Fibroblast of lung (primary cell): ENCODE data around the gene RNF7. TPM values are rescaled to one million over a fixed set of nuclear protein-coding genes. Genes with fewer than 3 reads are reported as not detected.

Experiments used
- DNase-seq, 2 donors: peaks; one replicate each; pipeline versions ENCODE4 v3.0.0 to v3.0.0-alpha.2; 2010; ENCODE audit warnings: low read depth in 2 of 2
- H2AFZ ChIP-seq: 2 replicates; pipeline ENCODE4 v1.5.1; 2012; ENCODE audit warnings: low read length, control low read depth, inconsistent platforms
- H3K27ac ChIP-seq: 2 replicates; pipeline ENCODE4 v1.5.1; 2011; ENCODE audit warnings: low read length, control low read depth; ENCODE audit not compliant: insufficient read depth
- H3K27me3 ChIP-seq: 2 replicates; pipeline ENCODE4 v1.5.1; 2011; ENCODE audit warnings: mild to moderate bottlenecking, low read length; ENCODE audit not compliant: control insufficient read depth, insufficient read depth
- H3K36me3 ChIP-seq: 2 replicates; pipeline ENCODE4 v1.5.1; 2011; ENCODE audit warnings: low read length; ENCODE audit not compliant: control insufficient read depth, insufficient read depth
- H3K4me1 ChIP-seq: 2 replicates; pipeline ENCODE4 v1.5.1; 2011; ENCODE audit warnings: low read length; ENCODE audit not compliant: control insufficient read depth, insufficient read depth; ENCODE audit errors: extremely low read depth
- H3K4me2 ChIP-seq: 2 replicates; pipeline ENCODE4 v1.5.1; 2011; ENCODE audit warnings: low read length, control low read depth; ENCODE audit not compliant: insufficient read depth; ENCODE audit errors: extremely low read depth
- H3K4me3 ChIP-seq, 4 experiments: fragments of 200-600 bp in 1 of 4; sonication (generic) in 1 of 4; replicated peaks in 1 of 4; 2 replicates each; pipeline ENCODE4 v1.5.1; 2011 to 2016; ENCODE audit warnings: low read length in 4 of 4, low read depth in 3 of 4, mild to moderate bottlenecking in 3 of 4, control low read depth in 2 of 4, inconsistent platforms in 1 of 4, mixed read lengths in 1 of 4; ENCODE audit not compliant: insufficient read depth in 1 of 4; ENCODE audit errors: control extremely low read depth in 1 of 4
- H3K79me2 ChIP-seq: 2 replicates; pipeline ENCODE4 v1.5.1; 2012; ENCODE audit warnings: mild to moderate bottlenecking, low read length, inconsistent platforms; ENCODE audit not compliant: control insufficient read depth, insufficient read depth
- H3K9ac ChIP-seq: 2 replicates; pipeline ENCODE4 v1.5.1; 2011; ENCODE audit warnings: mild to moderate bottlenecking, low read length, control low read depth; ENCODE audit not compliant: insufficient read depth
- H3K9me3 ChIP-seq: 2 replicates; pipeline ENCODE4 v1.5.1; 2012; ENCODE audit warnings: low read depth, low read length; ENCODE audit not compliant: control insufficient read depth, insufficient read depth
- H4K20me1 ChIP-seq: 2 replicates; pipeline ENCODE4 v1.5.1; 2011; ENCODE audit warnings: low read length; ENCODE audit not compliant: control insufficient read depth, insufficient read depth; ENCODE audit errors: extremely low read depth
- CTCF ChIP-seq, 2 donors: IDR thresholded peaks in 1 of 2; conservative IDR thresholded peaks in 1 of 2; 1 replicate in 1 of 2; 2 replicates in 1 of 2; pipeline ENCODE4 v1.5.1; 2011 to 2012; ENCODE audit warnings: low read length in 2 of 2, control low read depth in 1 of 2, inconsistent platforms in 1 of 2, low read depth in 1 of 2, mild to moderate bottlenecking in 1 of 2
- EZH2 ChIP-seq: IDR thresholded peaks from 2 replicates; pipeline ENCODE4 v1.5.1; 2012; ENCODE audit warnings: low read length, control low read depth, mild to moderate bottlenecking; ENCODE audit errors: missing control alignments
- polyA plus RNA-seq, 2 donors: library from polyadenylated mRNA; depleted of rRNA in 1 of 2; stranded (reverse) in 1 of 2; unstranded in 1 of 2; fragments of >200 nt; gene quantifications; 2 replicates each; pipeline ENCODE4 v1.2.1, GENCODE V29; 2011 to 2012; ENCODE audit warnings: missing spikeins in 1 of 2
- total RNA-seq: library from RNA; depleted of rRNA; stranded (reverse); fragments of >200 nt; gene quantifications from 2 replicates; pipeline ENCODE4 v1.2.1, GENCODE V29; 2014

Gene RNF7
- total and polyA plus RNA-seq, 2 donors (not counting 1 experiment from before 2014, with no cell fraction given) = 38.6 to 123 TPM

GRCh38 chr3:141776376-141776775, 38.3 kb downstream of the RNF7 start:
- H2AFZ ChIP-seq = no peak overlapping the region

GRCh38 chr3:141776885-141777284, 38.8 kb downstream of the RNF7 start:
- TF ChIP-seq EZH2 (no peak), CTCF (conservative IDR thresholded peaks at IDR 0.05 in 1 of 2, IDR thresholded peaks at IDR 0.05 in 1 of 2; ENCODE audit: low read depth in 1 of 2, low read length in 2 of 2) (no peak)
- H3K4me3 ChIP-seq = no peak overlapping the region
- no peak overlapping the region for H3K9ac ChIP-seq
- H4K20me1 ChIP-seq = no peaks in the 10 kb centered on the region
- no peak overlapping the region for H2AFZ ChIP-seq
- H3K4me1 ChIP-seq = no peaks in the 10 kb centered on the region
- no peaks in the 10 kb centered on the region for H3K36me3 ChIP-seq
- no peaks in the 10 kb centered on the region for H3K27me3 ChIP-seq
- no peak overlapping the region for H3K27ac ChIP-seq
- no peak for DNase-seq
- H3K4me2 ChIP-seq = no peak overlapping the region
- no peaks in the 10 kb centered on the region for H3K9me3 ChIP-seq
- H3K79me2 ChIP-seq = no peaks in the 10 kb centered on the region

More at GRCh38 chr3:141776376-141776775, 38.3 kb downstream of the RNF7 start:
- Histone ChIP-seq H3K4me2 (no peak overlapping the region), H3K27me3 (no peaks in the 10 kb centered on the region), H3K4me1 (no peaks in the 10 kb centered on the region), H4K20me1 (no peaks in the 10 kb centered on the region), H3K79me2 (no peaks in the 10 kb centered on the region), H3K4me3 (no peak overlapping the region), H3K9ac (no peak overlapping the region), H3K27ac (no peak overlapping the region), H3K36me3 (no peaks in the 10 kb centered on the region), H3K9me3 (no peaks in the 10 kb centered on the region)
- DNase-seq = no peak
- TF ChIP-seq CTCF (conservative IDR thresholded peaks at IDR 0.05 in 1 of 2, IDR thresholded peaks at IDR 0.05 in 1 of 2; ENCODE audit: low read depth in 1 of 2, low read length in 2 of 2) = no peak
- no peak for TF ChIP-seq EZH2

GRCh38 chr3:141777957-141778813, 40.1 kb downstream of the RNF7 start:
- no peak overlapping the region for H3K9ac ChIP-seq
- H3K4me1 ChIP-seq = no peaks in the 10 kb centered on the region
- no peak overlapping the region for H3K27ac ChIP-seq
- TF ChIP-seq EZH2 = no peak
- no peak for TF ChIP-seq CTCF (conservative IDR thresholded peaks at IDR 0.05 in 1 of 2, IDR thresholded peaks at IDR 0.05 in 1 of 2; ENCODE audit: low read depth in 1 of 2, low read length in 2 of 2)
- H3K4me3 ChIP-seq = no peak overlapping the region
- H3K36me3 ChIP-seq = no peaks in the 10 kb centered on the region
- H3K9me3 ChIP-seq = no peaks in the 10 kb centered on the region
- no peak overlapping the region for H2AFZ ChIP-seq
- no peaks in the 10 kb centered on the region for H3K79me2 ChIP-seq
- H3K27me3 ChIP-seq = no peaks in the 10 kb centered on the region
- DNase-seq = no peak
- H3K4me2 ChIP-seq = no peak overlapping the region
- no peaks in the 10 kb centered on the region for H4K20me1 ChIP-seq
